NCI-H1048 (cell line): ENCODE results near the gene CACNA1C.

Experiments used
- DNase-seq: peaks from one replicate; lab custom pipeline; 2025; lab: John Stamatoyannopoulos, UW

CACNA1C gene

DNA sequence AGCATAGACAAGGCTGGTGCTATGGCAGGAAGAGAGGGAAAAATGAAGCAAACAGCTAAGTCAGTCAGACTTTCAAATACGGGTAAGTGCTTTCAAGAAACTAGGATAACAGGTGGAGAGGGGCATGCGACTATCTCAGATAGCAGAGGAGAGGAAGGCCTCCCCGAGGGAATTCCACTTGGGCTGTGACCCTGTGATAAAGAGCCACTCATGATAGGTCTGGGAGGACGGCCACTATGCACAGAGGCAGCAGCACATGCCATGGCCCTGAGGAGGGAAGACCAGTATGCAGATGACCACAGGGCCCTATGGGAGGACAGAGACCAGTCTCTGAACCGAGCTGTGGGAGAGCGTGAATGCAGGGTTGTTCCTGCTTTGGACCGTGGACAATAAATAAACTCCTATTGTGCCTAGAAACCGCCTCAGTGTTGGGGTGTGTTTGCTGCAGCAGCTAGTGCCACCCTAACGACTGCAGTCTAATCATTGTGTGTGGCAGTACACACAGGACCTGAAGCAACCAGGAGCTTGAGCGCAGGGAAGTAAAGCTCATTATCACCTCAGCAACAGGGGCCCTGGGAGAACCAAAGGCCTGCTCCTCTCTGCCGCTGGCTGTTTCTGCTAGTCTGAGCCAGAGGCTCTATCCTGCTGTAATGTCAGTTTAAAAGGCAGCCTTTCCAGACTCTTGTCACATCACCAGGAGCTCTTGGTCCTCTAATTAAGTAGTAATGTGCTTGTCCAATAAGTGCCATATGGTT, 119.1 kb downstream of the CACNA1C start:
- DNase-seq, result no peak

DNA sequence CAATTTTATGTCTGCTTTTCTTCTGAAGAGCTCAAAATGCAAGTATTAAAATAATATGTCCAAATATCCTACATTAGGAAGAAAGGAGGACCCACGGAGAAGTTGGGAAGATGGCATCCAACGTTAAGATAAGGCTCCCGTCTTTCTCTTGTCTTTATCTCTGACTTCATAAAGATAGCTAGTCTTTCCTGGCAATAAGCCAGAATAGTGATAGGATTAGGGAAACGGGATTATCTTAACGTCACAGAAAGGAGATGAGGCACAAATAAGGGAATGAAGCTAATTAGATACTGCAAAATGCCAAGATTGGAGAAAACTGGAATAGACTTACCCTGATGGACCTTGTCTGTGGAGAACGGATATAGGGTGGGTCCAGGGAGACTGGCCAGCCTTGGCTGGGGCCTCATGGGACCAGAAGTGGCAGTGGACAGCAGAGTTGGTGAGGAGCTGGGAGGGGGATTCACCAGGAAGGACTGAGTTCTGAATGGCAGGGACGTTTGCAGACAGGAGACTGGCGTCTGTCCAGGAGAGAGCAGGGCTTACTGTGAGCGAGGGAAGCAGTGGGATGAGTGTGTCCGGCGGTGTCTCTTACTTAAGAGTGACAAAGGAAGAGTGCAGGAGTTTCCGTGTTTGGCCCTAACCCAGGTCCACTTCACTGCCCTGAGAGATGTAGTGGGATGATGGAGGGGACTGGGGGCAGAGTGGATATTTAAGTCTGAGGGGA, 119.9 kb downstream of the CACNA1C start:
- DNase-seq, result no peak

DNA sequence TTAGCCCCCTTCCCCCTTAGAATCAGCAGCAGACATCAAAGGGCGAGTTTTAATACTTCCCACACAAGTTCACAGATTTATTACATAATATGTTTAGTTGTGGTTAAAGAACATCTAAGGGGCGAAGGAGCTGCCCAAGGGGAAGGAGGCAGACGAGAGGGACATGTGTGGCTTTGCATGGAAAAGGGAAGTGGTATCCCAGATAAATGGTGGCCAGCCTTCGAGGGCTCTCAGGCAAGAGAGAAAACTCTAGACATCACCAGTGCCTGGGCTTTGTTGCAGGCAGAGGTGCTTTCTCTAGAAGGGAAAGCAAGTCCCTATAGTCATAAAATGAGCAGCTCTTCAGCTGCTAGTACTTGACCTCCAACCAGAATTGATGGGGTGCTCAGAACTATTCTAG, 121.2 kb downstream of the CACNA1C start:
- no peak for DNase-seq

DNA sequence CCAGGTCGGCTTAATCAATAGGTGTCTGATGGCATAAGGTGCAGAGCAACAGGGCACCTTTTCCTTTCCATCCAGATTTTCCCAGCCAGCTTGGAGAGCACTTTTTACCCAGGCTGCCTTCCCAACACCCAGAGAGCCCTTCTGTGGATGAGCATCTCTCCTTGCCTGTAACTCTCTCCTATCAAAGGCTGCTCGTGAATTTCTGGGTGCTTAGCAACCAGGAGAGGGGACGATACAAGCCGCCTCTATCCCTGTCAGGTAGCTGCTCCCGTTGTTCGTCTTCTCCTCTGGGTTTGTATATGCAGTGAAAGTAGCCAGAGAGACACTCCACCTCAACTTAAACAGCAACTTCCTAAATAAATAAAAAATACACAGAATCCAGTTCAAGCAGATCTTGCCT, 124.2 kb downstream of the CACNA1C start:
- DNase-seq, result no peak

DNA sequence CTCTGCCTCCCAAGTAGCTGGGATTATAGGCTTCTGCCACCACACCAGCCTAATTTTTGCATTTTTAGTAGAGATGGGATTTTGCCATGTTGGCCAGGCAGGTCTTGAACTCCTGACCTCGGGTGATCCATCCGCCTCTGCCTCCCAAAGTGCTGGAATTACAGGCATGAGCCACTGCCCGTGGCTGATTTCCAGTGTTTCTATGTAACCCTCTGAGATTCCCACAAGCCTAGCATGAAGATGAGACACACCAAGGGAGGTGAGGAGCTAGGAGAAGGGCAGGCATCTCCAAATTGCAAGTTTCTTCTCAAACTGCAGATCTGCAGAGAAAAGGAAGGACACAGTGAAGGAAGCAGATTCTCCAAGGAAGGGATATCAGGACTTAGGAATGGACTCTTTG, 125.0 kb downstream of the CACNA1C start:
- no peak for DNase-seq

DNA sequence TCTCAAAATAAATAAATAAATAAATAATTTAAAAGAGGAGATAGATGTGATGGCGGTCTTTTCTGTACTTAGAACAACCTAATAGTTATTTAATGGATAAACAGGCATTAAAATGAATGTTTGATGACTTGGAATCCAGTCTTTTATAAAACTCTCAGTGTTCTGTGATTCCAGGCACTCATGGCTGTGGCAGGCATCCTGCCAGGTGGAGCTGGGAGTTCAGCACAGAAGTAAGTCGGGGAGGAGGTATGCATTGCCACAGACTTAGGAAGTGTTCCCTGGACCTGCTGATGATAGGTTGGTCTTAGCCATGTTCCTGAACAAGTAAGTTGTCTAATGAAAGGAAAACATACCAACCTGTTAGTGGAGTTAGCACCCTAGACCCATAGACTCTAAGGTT, 126.3 kb downstream of the CACNA1C start:
- DNase-seq, result no peak

DNA sequence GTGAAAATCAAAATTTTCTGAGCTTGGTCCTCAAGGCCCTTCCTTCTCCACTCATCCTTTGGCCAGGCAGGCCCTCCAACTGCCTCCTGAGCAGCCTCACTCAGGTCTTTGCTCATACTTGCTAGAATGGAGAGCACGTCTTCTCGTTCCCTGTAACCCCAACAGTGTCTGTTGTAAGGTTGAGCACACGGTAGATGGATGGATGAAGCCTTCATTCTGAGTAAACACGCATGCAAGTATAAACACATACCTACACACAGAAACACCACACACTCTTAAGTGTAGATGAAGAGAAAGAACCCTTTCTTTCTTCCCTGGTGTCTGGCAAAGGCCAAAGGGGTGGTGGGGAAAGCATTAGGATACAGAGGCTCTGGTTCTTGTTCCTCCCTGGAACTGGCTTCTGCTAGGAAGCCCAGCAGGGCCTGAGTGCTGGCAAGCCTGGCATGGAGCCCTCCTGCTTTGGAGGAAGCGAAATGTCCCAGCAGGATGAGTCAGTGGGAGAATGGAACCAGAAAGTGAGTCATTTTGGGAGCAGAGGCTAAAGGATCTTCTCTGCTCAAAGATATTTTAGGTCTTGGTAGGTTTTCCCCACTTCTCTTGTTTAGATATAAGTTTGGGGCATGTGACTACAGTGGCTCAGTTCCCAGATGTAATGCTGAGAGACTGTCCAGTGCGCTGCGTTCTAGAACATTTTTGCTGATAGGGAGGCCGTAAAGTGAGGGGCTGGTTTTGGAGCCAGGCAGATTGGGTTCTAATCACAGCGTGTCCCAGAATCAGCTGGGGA, 127.4 kb downstream of the CACNA1C start:
- no peak for DNase-seq

DNA sequence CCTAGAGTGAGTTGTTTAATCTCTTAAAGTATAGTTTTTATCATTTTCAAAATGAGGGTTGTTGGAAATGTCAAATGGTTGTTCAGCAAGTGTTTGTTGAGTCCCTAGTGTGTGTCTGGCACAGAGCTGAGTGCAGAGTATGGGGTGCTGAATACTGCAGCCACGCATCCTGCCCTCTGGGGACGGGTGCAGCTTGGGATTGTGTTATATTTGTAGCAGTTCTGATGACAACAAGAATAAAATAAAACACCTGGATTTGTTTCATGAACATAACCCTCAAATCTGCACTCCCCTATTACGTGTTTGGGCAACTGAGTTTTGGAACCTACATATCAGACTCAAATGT, 127.9 kb downstream of the CACNA1C start:
- DNase-seq, result no peak

DNA sequence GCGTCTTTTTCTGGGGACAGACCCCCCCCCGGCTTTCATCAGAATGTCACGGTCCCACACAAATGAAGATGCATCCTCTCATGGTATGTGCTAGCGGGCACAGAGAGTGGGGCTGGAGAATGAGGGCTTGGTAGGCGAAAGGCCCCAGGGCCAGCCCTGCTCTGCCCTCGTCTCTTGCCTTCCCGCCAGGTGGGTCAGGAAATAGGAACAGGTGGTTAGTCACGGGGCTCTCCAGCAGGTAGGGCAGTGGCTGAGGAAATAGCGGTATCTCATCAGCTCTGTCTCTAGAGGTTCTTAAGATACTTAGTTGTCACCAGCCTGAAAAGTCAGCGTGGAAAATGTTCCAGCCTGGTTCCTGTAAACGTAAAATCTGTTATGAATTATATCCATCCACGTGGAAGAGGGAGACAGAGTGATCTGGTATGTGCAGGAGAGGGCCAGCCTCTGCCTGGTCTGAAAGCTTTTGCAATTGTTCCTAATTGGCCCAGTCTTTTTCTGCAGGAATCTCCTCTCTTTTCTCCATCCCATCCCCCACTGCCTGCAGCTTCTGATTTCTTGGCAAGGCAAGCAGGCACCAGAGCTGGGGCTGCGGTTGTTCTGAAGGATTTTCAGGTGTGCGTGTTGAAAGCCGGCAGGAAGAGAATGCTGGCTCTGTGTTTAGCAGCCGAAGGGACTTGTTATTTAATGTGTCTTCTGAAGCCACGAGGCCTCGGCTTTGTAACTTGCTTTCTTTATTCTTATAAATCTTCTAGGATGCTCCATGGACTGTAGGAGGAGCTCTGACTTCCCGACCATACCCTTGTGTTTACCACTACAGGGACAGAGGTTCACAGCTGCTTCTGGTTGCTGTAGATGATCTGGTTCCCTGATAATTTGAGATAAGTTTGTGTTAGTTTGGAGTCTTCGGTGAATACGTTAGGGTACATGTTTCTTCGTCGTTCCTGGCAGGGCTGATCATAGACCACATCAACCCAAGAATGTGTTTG, 131.1 kb downstream of the CACNA1C start:
- DNase-seq, result no peak

DNA sequence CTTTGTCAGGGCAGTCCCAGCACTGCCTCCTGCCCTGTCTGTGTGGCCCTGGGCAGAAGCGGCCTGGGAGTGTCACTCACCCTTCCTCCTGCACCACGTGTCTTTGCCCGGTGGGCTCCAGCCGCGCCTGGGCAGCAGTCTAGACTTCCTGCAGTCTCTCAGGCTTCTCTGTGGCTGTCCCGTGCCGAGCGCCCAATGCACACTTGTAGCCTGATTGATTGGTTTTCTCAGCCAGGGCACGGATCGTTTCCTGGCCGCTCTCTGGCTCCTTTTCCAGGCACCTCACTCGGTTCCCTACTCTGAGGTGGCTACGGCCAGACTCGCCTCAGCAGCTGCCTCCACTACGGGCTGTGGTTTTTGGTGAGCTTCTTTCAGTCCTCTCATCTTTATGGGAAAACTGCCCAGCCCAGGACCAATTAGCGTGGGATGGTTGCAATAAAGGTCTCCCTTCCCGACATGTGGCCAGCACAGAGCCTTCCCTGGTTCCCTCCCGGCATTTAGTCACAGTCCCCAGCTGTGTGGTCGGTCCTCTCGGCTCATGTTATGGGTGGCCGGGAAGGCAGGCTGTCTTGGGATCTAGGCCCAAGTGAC, 133.1 kb downstream of the CACNA1C start:
- DNase-seq, result no peak

DNA sequence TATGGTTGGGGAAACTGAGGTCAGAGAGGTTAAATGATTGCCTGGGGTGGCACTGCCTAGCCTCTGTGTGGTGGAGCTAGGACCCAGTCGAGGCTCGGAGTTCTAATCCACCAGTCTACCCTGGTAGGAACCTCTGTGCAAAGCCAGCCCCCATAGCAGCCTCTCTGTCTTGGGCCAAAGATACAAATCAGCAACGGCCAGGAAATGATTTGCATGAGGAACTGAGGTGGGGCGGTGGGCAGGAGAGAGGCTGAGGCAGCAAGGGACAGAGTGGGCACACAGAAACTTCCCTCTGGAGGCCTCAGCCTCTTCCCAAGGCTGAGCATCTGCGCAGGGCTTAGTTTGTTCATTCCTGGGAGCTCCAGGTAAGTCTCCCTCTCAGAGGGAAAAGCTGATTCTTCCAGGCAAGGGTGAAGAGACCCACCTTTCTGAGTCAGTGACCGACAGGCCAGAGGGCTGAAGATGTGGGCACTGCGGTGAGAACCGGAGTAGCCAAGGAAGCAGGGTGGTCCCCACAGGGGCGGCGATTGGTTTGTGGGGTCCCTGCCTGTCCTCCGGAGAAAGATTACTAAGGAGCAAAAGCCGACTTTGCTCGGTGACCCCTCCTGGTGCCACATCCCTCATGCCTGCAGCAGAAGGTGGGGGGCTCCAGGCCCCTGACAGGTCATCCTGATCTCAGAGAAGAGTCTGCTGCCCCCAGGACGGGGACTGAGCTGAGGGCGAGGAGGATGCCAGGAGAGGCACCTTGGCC, 134.6 kb downstream of the CACNA1C start:
- DNase-seq, result no peak

DNA sequence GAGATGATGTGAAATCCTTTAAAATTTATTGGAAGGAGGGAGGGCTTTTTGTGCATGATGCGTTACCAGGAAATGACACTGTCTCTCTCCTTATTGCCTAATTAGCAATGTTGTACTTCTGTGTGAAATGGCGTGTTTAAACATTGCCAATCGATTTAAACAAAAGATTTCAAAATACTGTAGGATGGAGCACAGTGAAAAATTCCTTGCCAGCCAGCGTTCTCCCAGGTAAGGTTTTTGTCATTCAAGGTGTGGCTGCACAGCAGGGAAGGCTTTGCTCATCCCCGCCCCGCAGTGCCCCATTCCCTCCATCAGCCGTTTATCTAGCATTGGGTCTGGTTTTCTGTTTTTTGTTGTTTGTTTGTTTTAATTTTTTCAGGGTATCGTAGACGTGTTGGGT, 137.3 kb downstream of the CACNA1C start:
- no peak for DNase-seq

DNA sequence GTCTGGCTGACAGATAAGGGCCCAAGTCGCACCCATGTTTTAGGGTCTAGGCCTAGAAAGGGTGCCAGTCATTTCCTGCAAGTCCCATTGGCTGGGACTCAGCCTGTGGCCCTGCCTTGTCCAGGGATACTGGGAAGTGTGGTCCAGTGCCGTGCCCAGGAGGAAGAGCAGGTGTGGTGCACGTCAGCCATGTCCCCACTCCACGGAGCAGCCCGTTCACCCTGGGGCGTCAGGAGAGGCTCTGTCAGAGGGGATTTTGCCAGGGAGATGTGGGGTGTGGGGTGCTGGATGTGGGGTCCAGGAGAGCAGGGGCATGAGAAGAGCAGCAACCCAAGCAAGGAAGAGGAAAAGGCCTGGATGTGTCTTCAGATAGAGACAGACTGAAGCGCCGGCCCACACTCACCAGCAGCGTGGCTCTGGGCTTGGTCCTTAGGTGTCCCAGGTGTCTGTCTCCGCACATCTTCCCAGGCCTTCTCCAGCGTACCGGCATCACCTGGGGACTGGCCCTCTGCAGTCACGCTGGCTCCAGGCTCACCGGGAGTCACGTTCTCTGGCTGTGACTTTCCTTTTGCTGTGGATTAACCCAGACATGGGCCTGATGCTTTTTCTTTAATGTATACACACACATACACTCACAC, 138.2 kb downstream of the CACNA1C start:
- no peak for DNase-seq

DNA sequence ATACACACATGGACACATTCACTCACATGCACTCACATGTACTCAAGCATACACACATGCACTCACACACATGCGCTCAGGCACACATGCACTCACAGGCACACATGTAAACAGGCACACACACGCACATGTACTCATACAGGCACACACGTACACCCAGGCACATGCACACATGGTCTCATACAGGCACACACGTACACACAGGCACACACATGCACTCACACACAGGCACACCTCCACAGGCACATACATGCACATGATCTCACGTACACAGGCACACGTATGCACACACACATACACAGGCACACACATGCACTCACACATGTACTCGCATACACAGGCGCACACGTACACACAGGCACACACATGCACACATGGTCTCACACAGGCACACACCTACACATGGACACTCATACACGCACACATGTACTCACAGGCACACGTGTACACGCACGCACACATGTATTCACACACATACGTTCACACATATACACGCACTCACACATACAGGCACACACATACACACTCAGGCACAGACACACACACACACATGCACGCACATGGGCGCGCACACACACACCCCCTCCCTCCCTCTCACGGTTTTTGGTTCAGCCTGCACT, 138.9 kb downstream of the CACNA1C start:
- DNase-seq, result no peak

DNA sequence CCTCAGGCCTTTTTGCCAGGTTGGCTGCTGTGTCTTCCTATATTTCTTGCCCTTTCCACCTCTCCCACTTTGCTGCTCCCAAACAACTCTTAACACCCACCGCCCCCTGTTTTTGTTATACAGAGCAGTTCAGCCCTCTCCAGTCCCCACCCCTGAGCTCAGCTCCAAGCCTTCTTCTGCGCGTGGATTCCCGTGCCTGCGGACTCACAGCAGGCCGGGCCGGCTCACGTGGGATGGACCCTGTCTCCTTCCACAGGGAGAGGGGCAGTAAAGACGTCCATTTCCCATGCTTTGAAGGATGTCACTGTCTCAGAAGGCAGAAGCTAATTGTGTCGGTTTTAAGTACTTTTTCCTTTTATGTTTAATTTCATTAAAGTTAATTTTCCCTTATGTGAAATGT, 139.4 kb downstream of the CACNA1C start:
- no peak for DNase-seq

DNA sequence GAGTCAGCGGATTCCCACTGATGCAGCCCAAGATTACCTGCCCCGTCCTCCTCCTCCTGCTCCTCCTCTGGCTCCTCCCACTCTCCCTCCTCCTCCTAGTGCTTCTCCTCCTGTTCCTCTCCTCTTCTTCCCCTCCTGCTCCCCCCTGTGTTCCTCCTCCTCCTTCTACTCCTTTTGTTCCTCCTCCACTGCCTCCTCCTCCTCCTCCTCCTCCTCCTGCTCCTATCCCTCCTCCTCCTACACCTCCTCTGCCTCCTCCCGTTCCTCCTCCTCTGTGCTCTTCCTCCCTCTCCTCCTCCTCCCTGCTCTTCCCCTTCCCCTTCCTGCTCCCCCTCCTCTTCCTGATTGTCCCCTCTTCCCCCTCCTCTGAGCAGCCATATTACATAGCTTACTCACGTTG, 141.3 kb downstream of the CACNA1C start:
- no peak for DNase-seq

DNA sequence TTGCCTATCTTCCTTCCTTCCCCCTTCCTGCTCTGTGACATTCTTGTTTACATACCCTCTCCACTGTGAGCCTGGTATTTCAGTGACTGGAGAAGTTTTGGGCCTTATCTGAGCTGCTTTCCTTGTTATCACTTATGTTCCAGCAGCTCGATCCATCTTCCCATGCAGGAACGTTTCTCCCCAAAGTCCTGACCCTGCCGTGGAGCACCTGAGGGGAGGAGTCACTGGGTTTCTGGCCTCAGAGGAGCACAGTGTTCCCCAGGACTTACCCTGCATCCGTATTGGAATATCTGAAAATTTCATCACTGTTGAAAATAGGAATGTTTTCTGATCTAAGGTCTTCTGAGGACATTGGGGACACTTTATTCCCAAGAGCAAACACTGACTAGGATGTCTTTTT, 141.8 kb downstream of the CACNA1C start:
- no peak for DNase-seq

DNA sequence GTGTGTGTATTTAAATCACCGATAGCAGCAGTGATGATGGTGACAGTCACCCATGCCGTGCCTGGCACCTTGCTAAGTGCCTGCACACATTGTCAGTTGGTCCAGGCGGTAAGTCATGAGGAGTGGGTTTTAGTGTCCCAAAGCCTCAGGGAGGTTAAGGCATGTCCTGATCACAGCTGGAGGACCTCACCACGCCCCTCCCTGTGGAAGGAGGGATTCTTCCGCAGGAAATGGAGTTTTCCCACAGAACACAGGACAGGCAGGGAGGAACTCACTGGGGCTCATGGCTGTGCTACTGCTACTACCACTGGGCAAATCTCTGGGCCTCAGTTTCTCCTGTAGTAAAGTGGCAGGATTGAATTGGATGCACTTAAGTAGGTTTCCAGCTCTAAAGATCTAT, 142.3 kb downstream of the CACNA1C start:
- DNase-seq, result no peak

DNA sequence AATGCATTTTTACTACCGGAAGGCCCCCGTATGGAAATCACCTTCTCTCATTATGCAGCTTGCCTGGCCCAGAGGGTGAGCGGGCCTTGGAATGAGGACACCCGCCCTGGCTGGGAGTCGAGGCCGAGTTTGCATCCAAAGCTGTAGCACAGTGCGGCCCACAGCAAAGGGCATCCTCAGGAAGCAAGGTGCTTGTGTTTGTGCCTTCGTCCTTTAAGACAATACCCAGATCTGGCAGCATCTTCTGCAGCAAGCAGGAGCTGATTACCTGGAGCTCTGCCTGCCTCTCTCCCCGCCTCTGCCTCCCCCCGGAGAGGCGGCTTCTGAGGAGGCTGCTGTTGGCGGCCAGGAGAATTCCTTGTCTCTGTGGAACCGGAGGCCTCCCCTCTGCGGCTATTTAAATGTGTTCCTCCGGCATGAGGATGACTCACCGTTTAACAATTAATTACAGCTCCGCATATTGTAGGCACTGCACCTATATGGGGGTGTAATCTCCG, 145.3 kb downstream of the CACNA1C start:
- DNase-seq, result no peak

DNA sequence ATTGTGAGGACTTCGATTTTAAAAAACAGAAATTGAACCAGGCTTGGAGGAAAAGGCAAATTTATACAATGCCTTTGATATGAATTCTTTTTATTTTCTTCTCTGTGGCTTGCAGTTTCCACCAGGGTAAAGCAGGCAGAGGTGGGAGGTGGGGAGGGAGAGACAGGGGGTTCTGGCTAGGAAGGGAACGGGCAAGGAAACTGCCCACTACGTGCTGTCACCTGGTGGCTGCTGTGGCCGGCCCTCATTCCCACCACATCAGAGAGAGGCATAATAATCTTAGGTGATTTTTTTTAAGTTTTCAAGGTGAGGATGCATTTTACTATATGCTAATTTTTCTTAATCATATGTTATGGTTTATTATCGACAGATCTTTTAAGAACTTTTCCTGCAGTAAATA, 145.8 kb downstream of the CACNA1C start:
- DNase-seq, result no peak
